Neural crest cell (in vitro differentiated cells): Measurements from ENCODE around the gene SLC36A2. TPM values are rescaled to one million over a fixed set of nuclear protein-coding genes. Genes with fewer than 3 reads are reported as not detected.
"Not testable (repeated sequence)": the region's sequence is repeated elsewhere in the genome, so short reads cannot be mapped to it uniquely, and the experiment has no call there.

Source experiments
- DNase-seq: peaks from one replicate; pipeline ENCODE4 v3.0.0; 2021; ENCODE audit warnings: low read depth, mixed read lengths, low spot score
- H3K27ac Mint-ChIP-seq: one replicate; pipeline ENCODE4 v1.8.0; 2021; ENCODE audit warnings: mild to moderate bottlenecking, mixed read lengths; ENCODE audit not compliant: unreplicated experiment
- H3K27me3 Mint-ChIP-seq: 2 replicates; pipeline ENCODE4 v1.8.0; 2021; ENCODE audit warnings: low read depth, mild to moderate bottlenecking, mixed read lengths
- H3K36me3 Mint-ChIP-seq: 2 replicates; pipeline ENCODE4 v1.8.0; 2021; ENCODE audit warnings: low read depth, mild to moderate bottlenecking, mixed read lengths
- H3K4me1 Mint-ChIP-seq: 2 replicates; pipeline ENCODE4 v1.8.0; 2021; ENCODE audit warnings: mixed read lengths
- H3K4me3 Mint-ChIP-seq: one replicate; pipeline ENCODE4 v1.8.0; 2021; ENCODE audit warnings: mild to moderate bottlenecking, mixed read lengths
- H3K9me3 Mint-ChIP-seq: 2 replicates; pipeline ENCODE4 v1.8.0; 2021; ENCODE audit warnings: mixed read lengths
- CTCF ChIP-seq: fragments of 200-600 bp; sonication (generic); conservative IDR thresholded peaks from 2 replicates; pipeline ENCODE4 v1.5.0; 2021; ENCODE audit warnings: antibody characterized with exemption, mild to moderate bottlenecking
- total RNA-seq: library from RNA; stranded (reverse); gene quantifications from 2 replicates; pipeline ENCODE4 v1.2.1, GENCODE V29; 2021

SLC36A2 gene
- total RNA-seq, 1 donor from 2014 or later: not detected

- no peaks in the 10 kb centered on the region for H3K4me1 Mint-ChIP-seq
- peaks cover 11% of the 10 kb centered on the region for H3K9me3 Mint-ChIP-seq
- no peak for TF ChIP-seq CTCF
- DNase-seq: no peak
- H3K27me3 Mint-ChIP-seq: no peaks in the 10 kb centered on the region
- no peak overlapping the region for H3K27ac Mint-ChIP-seq
- no peaks in the 10 kb centered on the region for H3K36me3 Mint-ChIP-seq
- H3K4me3 Mint-ChIP-seq: no peak overlapping the region
Observed at GRCh38 chr5:151378616-151379015, 31.3 kb upstream of the SLC36A2 start.

- Mint-ChIP-seq H3K4me1 (no peaks in the 10 kb centered on the region), H3K9me3 (peaks cover 9% of the 10 kb centered on the region), H3K4me3 (no peak overlapping the region), H3K36me3 (no peaks in the 10 kb centered on the region), H3K27ac (no peak overlapping the region), H3K27me3 (no peaks in the 10 kb centered on the region)
- no peak for DNase-seq
- no peak for TF ChIP-seq CTCF
Observed at GRCh38 chr5:151374539-151374938, 27.2 kb upstream of the SLC36A2 start.

DNA sequence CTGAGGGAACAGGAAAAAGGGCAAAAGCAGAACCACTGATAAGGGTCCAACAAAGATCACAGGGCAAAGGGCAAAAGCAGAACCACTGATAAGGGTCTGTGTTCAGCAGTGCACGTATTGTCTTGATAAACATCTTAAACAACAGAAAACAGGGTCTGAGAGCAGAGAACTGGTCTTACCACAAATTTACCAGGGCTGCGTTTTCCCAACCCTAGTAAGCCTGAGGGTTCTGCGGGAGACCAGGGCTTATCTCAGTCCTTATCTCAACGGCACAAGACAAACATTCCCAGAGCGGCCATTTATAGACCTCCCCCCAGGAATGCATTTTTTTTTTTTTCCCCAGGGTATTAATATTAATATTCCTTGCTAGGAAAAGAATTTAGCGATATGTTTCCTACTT is 19.7 kb upstream of the SLC36A2 start:
- not testable (repeated sequence) for DNase-seq, H3K4me1 Mint-ChIP-seq, H3K27me3 Mint-ChIP-seq, H3K4me3 Mint-ChIP-seq, H3K27ac Mint-ChIP-seq, H3K36me3 Mint-ChIP-seq
- H3K9me3 Mint-ChIP-seq: peaks cover 29% of the 10 kb centered on the region

DNA sequence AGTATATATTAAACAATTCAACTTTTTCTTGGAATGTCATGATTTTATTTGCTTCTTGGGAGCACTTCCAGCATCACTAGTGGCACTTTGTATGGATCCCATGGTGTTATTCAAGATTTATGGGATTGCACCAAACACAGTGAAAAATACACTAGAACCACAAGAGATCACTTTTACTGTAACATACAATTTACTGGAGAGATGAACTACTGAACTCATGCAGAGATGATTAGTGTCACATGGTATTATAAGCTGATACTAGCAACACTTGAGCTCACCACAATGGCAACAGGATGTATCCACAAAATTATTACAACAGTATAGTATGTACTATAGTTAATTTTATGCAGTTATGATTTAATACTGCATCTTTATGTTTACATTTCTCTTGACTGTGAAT is 16.3 kb upstream of the SLC36A2 start:
- DNase-seq: no peak
- peaks cover 7% of the 10 kb centered on the region for H3K27me3 Mint-ChIP-seq
- H3K4me1 Mint-ChIP-seq: no peaks in the 10 kb centered on the region
- no peak for TF ChIP-seq CTCF
- H3K27ac Mint-ChIP-seq: no peak overlapping the region
- H3K36me3 Mint-ChIP-seq: peaks cover 10% of the 10 kb centered on the region
- no peak overlapping the region for H3K4me3 Mint-ChIP-seq
- H3K9me3 Mint-ChIP-seq: peaks cover 27% of the 10 kb centered on the region

DNA sequence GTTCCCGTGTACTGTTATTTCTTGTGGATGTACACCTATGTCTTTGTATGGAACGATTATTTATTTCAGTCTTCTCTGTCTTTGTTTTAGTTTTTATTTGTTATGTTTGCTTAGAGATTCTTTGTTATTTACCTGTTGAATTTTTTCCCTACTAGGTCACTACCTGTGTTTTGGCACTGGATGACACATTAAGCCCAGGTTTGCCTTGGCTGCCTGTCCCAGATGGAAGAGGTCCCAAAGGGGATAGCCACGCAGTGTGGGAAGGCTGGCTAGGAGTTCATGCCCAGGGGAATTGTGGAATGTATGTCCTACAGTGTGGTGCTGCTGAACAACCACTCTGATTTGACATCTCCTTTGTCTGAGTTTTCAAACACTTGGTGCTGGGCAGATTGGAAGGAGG is 15.6 kb upstream of the SLC36A2 start:
- Mint-ChIP-seq H3K27ac (no peak overlapping the region), H3K36me3 (peaks cover 10% of the 10 kb centered on the region), H3K27me3 (peaks cover 7% of the 10 kb centered on the region), H3K9me3 (peaks cover 23% of the 10 kb centered on the region), H3K4me3 (no peak overlapping the region), H3K4me1 (no peaks in the 10 kb centered on the region)
- DNase-seq: no peak
- TF ChIP-seq CTCF: no peak

- Mint-ChIP-seq H3K27ac (no peak overlapping the region), H3K27me3 (peaks cover 4% of the 10 kb centered on the region), H3K4me3 (no peak overlapping the region), H3K36me3 (peaks cover 2% of the 10 kb centered on the region), H3K4me1 (no peaks in the 10 kb centered on the region), H3K9me3 (peaks cover 7% of the 10 kb centered on the region)
- TF ChIP-seq CTCF: no peak
- DNase-seq: no peak
Observed at GRCh38 chr5:151359391-151359790, 12.0 kb upstream of the SLC36A2 start.
